ENCODE data around the gene CABP4. TPM values are rescaled to one million over a fixed set of nuclear protein-coding genes. Genes with fewer than 3 reads are reported as not detected.
A peak's percentile ranks its signal among the peaks of the same experiment; 100 is the strongest.

Gene CABP4
- total RNA-seq, 1 experiment from 2014 or later = 0.55 TPM

DNA sequence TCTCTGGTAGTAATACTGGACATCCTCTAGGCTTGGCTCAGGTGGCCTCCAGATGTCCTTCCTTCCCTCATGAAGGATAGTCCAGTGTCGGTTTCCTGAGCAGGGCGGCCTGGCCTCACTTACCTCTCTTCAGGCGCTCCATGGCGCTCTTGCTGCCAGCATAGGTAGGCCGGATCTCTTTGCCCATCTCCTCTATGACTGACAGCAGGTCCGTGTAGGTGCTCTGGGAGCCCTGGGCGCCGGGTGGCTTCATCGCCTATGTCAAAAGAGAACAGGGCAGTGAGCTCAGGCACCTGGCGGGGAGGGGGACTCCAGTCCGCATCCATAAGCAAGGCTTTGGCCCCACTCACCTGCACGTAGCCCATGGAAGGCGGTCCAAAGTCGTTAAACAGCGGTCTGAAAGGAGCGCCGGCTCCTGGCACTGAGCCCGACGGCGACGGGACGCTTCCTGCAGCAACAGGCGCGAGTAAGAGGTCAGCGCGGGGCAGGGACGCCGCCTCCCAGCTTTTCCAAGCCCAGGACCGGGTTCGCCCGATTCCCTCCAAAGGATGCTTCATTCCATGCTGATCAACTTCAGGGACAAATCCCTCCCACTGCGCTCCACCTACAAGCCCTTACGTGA lies 52.2 kb downstream of the CABP4 start:
- peak overlapping the region; percentile 76 for H3K4me3 ChIP-seq (ENCODE audit: low read length)
- no peaks in the 10 kb centered on the region for H3F3A ChIP-seq (ENCODE audit: low read length, unreplicated experiment)
- peak overlapping the region; percentile 72 for H3K9ac ChIP-seq (ENCODE audit: low read length)
- CTCF ChIA-PET = no interaction called here
- H4K20me1 ChIP-seq (ENCODE audit: low read length) = 0 out of 2 replicates have a peak, but pooled peaks cover 4% of the 10 kb centered on the region
- H3K4me2 ChIP-seq (ENCODE audit: low read length) = peak overlapping the region; percentile 95
- TF ChIP-seq EZH2phosphoT487 (IDR thresholded peaks at IDR 0.05; ENCODE audit: borderline replicate concordance, low read length) (no peak), EZH2 (IDR thresholded peaks at IDR 0.05; ENCODE audit: low read length, unreplicated experiment) (no peak)
- TF ChIP-seq, protein P1, sequence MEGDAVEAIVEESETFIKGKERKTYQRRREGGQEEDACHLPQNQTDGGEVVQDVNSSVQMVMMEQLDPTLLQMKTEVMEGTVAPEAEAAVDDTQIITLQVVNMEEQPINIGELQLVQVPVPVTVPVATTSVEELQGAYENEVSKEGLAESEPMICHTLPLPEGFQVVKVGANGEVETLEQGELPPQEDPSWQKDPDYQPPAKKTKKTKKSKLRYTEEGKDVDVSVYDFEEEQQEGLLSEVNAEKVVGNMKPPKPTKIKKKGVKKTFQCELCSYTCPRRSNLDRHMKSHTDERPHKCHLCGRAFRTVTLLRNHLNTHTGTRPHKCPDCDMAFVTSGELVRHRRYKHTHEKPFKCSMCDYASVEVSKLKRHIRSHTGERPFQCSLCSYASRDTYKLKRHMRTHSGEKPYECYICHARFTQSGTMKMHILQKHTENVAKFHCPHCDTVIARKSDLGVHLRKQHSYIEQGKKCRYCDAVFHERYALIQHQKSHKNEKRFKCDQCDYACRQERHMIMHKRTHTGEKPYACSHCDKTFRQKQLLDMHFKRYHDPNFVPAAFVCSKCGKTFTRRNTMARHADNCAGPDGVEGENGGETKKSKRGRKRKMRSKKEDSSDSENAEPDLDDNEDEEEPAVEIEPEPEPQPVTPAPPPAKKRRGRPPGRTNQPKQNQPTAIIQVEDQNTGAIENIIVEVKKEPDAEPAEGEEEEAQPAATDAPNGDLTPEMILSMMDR (conservative IDR thresholded peaks at IDR 0.05; ENCODE audit: low read depth, low read length) = no peak
- no peaks in the 10 kb centered on the region for H3K9me2 ChIP-seq (replicated peaks; ENCODE audit: low read length)
- intact Hi-C loops (cut with micrococcal nuclease) = loop anchor here (2.0 to 5.0 kb wide), 2 partner anchors 80 to 117 kb away; partner anchors contain the start of genes RAD9A and RPS6KB2
- POLR2A ChIA-PET (ENCODE audit: unreplicated experiment) = interaction anchor here (0.6 kb wide), 1 partner anchor 26 kb away, joined by 3 read pairs; no protein-coding TSS in a partner anchor
- ATAC-seq (peak; percentile 22), DNase-seq (peak; percentile 82)
- H3K27me3 ChIP-seq (ENCODE audit: low read length) = no peaks in the 10 kb centered on the region
- peaks cover 33% of the 10 kb centered on the region for H3K4me1 ChIP-seq (ENCODE audit: insufficient read depth, low read length)
- H3K36me3 ChIP-seq (ENCODE audit: low read depth, low read length) = no peaks in the 10 kb centered on the region
- TSS peak; percentile 82 for BruUV-seq (replicated peaks)
- no peaks in the 10 kb centered on the region for H3K9me3 ChIP-seq (ENCODE audit: low read length)
- H3K79me2 ChIP-seq (ENCODE audit: low read length) = peaks cover 31% of the 10 kb centered on the region
- peak overlapping the region; percentile 66 for H3K27ac ChIP-seq (ENCODE audit: low read length)
- H2AFZ ChIP-seq (ENCODE audit: low read length) = peak overlapping the region; percentile 68

DNA sequence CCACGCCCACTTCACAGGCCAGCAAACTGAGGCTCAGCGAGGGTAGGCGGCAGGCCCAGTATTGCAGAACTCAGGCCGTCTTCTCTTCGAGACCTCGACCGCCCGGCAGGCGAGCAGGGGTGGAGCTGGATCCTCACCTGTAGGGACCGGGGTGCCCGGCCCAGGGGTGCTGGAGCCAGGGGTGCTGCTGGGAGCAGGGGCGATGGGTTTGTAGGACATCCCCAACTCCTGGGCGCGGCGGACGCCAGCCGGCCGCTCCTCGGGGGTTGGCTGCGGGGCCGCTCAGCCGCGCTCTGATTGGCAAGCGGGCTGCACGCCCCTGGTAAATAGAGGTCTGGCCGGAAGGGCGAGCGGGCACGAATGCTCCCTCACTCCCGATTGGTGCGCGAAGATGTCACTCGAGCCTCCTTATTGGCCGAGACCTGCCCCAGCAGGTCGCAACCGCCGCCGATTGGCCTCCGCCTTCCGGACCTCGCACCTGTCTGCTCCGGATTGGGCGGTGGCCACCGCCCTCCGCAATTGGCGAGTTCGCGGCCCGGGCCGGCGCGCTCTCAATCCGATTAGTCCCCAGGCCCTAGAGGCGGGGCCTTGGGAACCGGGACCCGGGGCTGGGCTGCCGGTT lies 52.8 kb downstream of the CABP4 start, which contains the start of gene CDK2AP2:
Gene CDK2AP2, minus strand, starts transcription at position 299 of the 622 bp plus-strand sequence. Its CDS starts 80 bp downstream, at position 219.
- peak within 1 kb of the TSS; percentile 95 for H3K4me2 ChIP-seq (ENCODE audit: low read length)
- TF ChIP-seq, protein P1 (conservative IDR thresholded peaks at IDR 0.05; ENCODE audit: low read depth, low read length) = no peak
- TF ChIP-seq EZH2 (IDR thresholded peaks at IDR 0.05; ENCODE audit: low read length, unreplicated experiment) (no peak), EZH2phosphoT487 (IDR thresholded peaks at IDR 0.05; ENCODE audit: borderline replicate concordance, low read length) (no peak)
- H3F3A ChIP-seq (ENCODE audit: low read length, unreplicated experiment) = no peaks in the 10 kb centered on the region
- H3K36me3 ChIP-seq (ENCODE audit: low read depth, low read length) = no peaks in the 10 kb centered on the region
- H3K9me2 ChIP-seq (replicated peaks; ENCODE audit: low read length) = no peaks in the 10 kb centered on the region
- no peaks in the 10 kb centered on the region for H3K27me3 ChIP-seq (ENCODE audit: low read length)
- H3K4me3 ChIP-seq (ENCODE audit: low read length) = peak within 1 kb of the TSS; percentile 76
- H2AFZ ChIP-seq (ENCODE audit: low read length) = peak within 1 kb of the TSS; percentile 90
- peak within 1 kb of the TSS; percentile 85 for H3K27ac ChIP-seq (ENCODE audit: low read length)
- DNase-seq (peak; percentile 100), ATAC-seq (peak; percentile 72)
- no TSS peak for BruUV-seq (replicated peaks)
- H4K20me1 ChIP-seq (ENCODE audit: low read length) = 0 out of 2 replicates have a peak, but pooled peaks cover 4% of the 10 kb centered on the region
- H3K4me1 ChIP-seq (ENCODE audit: insufficient read depth, low read length) = peaks cover 33% of the 10 kb centered on the region
- POLR2A ChIA-PET (ENCODE audit: unreplicated experiment) = no interaction called here
- H3K9me3 ChIP-seq (ENCODE audit: low read length) = no peaks in the 10 kb centered on the region
- CTCF ChIA-PET = no interaction called here
- H3K9ac ChIP-seq (ENCODE audit: low read length) = peak within 1 kb of the TSS; percentile 89
- H3K79me2 ChIP-seq (ENCODE audit: low read length) = peaks cover 26% of the 10 kb centered on the region
- intact Hi-C loops (cut with micrococcal nuclease) = loop anchor here (1.0 to 5.0 kb wide), 6 partner anchors 39 to 162 kb away; partner anchors contain the start of genes NDUFV1, RAD9A, RPS6KB2 and TMEM134

All from PC-3 (cell line).